CD4-positive, alpha-beta T cell treated with Interleukin-15 for 4 hours (primary cell): ENCODE results near the gene ZNF165.
"Not testable (repeated sequence)": the region's sequence is repeated elsewhere in the genome, so short reads cannot be mapped to it uniquely, and the experiment has no call there.

ENCODE experiments used
- DNase-seq: peaks from one replicate; pipeline ENCODE4 v3.0.0-alpha.2; 2020; ENCODE audit warnings: low spot score

The ZNF165 gene

DNA sequence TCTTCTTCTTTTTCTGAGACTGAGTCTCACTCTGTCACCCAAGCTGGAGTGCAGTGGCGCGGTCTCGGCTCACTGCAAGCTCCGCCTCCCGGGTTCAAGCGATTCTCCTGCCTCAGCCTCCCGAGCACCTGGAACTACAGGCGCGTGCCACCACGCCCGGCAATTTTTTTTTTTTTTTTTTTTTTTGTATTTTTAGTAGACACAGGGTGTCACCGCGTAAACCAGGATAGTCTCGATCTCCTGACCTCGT, at the start of gene ZNF165:
ZNF165 (plus strand) TSS at position 188 of the 250 bp plus-strand sequence. CDS start 4,913 bp downstream, outside the sequence.
- DNase-seq, result not testable (repeated sequence)

DNA sequence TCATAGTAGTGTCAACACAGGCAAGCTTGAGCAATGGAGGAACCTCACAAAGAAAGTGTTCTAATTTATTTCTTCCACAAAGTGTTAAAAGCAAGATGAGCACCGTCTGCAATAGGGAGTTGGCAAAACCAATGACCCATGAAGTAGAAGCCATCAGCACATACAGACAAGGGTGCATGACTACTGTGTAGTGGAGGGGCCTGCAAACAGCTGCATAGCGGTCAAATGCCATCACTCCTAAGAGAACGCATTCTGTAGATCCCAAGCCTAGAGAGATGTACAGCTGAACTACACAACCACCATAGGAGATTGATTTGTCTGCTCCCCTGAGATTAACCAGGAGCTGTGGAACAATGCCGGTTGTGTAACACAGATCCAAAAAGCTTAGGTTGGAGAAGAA, 26.8 kb upstream of the ZNF165 start:
- DNase-seq, result no peak

DNA sequence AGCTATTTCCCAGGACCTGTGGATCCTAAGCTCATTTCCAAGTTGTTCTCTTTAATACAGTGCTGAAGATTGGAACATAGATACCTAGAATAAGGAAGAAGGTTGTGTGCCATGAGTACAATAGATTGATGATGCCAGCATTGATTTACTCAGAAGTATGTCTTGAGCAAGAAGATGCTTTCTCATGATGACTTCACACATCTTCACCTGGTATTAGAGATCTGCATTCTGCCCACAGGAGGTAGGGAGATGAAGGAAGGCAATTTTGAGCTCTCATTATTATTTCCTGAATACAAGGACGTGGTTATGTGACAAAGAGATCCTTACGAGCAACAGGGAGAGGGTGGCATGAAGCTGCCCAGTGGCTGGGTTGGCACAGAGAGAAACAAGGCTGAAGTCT, 20.0 kb upstream of the ZNF165 start:
- DNase-seq, result no peak

DNA sequence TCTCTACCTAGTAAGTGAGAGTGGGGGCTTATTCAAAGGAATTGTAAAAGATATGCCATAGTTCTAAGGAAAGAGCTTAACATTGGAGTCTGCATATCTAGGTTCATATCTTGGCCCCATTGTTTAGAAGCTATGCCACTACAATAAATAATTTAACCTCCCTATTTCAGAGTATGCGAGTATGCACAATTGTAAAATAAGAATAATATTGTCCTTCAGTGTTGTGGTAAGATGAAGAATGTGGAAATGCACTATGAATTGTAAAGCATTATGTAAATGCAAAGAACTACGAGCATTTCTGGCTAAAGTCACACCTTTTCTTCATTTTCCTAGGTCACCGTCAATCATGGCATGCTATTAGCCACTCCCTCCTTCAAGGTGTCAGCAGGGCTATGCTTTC, 16.1 kb upstream of the ZNF165 start:
- no peak for DNase-seq

DNA sequence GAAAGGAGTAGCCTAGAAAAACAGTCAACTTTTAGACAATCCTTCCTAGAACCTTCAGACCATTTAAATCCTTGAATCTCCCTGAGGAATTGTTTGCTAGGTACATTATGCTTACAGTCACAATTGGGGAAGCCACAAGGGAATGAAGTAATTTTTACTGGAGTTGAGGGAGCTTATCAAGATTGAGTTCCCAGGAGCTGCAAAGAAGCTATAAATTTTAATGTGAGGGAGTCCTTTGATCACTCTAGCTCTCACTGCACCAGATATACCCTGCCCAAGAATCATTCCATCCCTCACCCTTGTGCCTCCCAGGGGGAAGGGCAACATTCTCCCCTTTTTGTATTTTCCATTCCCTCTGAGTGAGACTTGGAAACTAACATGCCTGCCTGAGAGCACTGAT, 12.3 kb upstream of the ZNF165 start:
- DNase-seq, result no peak

DNA sequence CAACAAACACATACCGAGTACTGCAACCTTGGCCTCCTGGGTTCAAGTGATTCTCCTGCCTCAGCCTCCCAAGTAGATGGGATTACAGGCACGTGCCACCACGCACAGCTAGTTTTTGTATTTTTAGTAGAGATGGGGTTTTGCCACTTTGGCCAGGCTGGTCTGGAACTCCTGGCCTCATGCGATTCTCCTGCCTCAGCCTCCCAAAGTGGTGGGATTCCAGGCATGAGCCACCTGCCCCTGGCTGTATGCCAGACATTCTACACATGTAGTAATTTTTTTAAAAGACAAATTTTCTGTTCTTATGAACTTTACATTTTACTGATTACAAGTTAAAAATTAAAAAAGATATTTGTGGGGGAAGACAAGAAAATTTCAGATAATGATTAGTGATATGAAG, 9.4 kb upstream of the ZNF165 start:
- DNase-seq, result not testable (repeated sequence)

DNA sequence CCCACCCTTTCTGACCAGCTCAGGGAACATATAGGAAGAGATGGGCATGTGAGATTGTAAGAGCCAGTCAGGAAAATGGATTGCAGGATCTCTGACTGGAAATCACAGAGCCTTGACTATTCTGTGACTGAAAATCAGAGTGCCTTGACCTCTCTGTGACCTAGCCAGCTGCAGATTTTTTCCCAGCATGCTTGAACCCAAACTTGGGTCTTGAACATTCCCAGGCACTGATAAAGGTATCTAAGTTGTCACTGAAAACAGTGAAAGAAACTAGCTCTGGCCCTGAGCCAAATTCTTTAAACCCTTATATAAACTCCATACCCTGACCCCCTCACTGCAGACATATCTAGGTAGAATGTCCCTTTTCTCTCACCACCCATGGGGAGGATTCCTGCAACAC, 2.3 kb upstream of the ZNF165 start:
- no peak for DNase-seq

DNA sequence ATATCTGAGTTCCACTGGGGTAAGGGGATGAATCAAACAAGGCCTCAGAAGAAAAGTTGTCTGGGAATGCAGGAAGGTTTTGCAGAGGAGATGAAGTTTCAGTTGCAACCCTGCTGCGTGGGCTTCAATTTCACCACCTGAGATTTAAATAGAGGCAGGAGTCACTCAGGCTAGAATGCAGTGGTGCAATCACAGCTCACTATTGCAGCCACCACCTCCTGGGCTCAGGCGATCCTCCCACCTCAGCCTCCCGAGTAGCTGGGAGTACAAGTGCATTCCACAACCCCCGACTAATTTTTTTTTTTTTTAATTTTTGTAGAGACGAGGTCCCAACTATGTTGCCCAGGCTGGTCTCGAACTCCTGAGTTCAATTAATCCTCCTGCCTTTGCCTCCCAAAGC, 1.5 kb upstream of the ZNF165 start:
- no peak for DNase-seq

DNA sequence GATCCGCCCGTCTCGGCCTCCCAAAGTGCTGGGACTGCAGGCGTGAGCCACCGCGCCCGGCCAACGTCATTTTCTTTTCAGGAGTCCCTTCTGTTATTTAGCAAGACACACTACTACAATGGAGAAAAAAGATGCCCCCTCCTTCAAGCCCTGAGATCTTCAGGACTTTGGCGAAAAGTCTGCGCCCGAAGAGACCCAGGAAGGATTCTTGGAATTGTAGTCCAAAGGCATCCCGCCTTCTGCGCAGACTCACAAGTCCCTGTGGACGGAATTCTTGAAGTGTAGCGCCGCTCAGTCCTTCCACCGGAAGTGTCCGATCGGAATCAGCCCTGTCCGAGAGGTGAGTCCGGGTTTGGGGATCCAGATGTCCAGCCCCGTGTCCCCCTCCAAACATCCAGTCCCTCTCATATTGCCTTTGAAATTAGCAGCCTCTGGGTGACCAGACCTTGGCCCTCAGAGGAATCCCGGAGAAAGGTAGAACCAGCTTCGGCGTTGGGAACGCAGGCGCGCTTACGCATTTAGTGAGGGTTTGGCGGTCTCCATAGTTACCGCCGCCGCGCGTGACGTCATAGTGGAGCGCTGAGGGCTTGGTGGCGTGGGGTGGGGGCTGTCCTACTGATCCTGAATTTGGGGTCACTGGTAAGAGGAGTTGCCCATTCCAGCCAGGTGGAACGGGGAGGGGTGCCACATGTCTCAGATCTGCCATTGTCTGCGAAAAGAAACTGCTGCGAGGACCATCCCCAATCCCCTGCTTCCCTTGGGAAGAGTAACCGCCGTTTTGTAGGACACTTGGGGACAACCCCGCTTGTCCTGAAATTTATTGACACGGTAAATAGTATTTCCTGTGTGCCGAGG, 490 bp downstream of the ZNF165 start:
- DNase-seq, result peak; percentile 95

DNA sequence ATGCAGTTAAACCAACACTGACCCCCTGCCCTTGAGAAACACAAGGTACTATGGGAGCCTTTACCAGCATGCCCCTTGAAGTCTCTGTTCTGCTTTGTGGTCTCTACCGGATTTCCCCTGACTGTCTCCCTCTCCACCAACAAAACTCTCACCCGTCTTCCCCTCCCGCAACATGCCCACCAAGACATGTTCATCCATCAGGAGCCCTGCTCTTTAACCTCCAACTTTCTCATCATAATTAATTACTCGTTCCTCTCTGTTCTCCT, 1.1 kb downstream of the ZNF165 start:
- peak; percentile 27 for DNase-seq

DNA sequence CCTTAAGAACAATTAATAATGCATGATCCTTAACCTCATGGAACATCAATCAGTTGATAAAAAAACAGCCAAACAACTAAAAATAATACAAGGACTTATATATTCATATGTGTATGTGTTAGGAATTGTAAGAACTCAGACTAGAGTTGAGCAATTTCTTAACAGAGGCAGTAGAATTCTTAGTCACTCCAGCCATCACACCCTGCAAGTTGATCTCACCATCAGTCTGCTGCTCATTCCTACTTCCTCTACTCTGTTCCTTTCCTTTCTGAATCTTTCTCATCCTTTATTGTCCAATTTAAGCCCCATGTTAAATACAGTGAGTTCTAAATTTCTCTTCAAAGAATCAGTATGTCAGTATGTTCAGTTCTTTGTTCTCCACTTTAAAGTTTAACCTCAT, 2.6 kb downstream of the ZNF165 start:
- DNase-seq, result no peak

DNA sequence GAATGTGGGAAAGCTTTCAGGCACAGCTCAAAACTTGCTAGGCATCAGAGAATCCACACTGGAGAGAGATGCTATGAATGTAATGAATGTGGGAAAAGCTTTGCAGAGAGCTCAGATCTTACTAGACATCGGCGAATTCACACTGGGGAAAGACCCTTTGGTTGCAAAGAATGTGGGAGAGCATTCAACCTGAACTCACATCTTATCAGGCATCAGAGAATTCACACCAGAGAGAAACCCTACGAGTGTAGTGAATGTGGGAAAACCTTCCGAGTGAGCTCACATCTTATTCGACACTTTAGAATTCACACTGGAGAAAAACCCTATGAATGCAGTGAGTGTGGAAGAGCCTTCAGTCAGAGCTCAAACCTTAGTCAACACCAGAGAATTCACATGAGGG, 8.7 kb downstream of the ZNF165 start:
- no peak for DNase-seq

DNA sequence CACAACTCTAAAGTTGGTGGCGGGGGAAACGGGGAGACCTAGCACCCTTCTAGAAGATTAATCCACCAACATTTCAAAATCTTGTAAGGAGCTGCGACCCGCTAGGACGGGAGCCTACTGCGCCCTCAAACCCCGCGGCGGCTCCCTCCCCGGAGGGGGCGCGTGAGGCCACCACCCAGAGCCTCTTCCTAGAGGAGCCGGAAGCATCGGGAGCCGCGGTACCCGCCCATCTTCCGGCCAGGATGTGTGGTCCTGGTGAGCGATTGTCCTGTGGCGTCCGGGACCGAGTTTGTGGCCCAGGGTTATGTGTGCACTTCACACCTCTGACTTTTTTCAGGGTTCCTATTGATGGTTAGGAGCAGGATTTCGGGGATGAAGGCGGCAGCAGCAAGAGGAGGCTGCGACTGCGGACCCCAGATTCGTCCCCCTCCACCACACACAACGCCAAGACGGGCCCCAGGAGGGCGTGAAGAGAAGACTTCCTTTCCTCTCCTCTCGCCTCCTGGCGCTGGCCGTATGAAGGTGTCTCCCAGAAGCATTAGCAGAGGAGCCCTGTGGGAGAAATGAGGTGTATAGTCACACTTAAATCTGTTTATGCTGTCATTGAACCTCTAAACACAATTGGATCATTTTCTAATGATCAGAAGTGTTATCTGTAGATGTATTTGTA, 10.7 kb downstream of the ZNF165 start:
- DNase-seq, result no peak

DNA sequence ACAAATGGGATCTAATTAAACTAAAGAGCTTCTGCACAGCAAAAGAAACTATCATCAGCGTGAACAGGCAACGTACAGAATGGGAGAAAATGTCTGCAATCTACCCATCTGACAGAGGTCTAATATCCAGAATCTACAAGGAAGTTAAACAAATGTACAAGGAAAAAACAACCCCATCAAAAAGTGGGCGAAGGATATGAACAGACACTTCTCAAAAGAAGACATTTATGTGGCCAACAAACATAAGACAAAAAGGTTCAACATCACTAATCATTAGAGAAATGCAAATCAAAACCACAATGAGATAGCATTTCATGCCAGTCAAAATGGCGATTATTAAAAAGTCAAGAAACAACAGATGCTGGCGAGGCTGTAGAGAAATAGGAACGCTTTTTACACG, 21.9 kb downstream of the ZNF165 start:
- DNase-seq, result not testable (repeated sequence)

DNA sequence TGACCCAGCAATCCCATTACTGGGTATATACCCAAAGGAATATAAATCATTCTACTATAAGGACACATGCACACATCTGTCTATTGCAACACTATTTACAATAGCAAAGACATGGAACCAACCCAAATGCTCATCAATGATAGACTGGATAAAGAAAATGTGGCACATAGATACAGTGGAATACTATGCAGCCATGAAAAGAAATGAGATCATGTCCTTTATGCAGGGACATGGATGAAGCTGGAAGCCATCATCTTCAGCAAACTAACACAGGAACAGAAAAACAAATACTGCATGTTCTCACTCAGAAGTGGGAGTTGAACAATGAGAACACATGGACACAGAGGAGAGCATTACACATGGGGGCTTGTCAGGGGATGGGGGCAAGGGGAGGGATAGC, 22.3 kb downstream of the ZNF165 start:
- not testable (repeated sequence) for DNase-seq

DNA sequence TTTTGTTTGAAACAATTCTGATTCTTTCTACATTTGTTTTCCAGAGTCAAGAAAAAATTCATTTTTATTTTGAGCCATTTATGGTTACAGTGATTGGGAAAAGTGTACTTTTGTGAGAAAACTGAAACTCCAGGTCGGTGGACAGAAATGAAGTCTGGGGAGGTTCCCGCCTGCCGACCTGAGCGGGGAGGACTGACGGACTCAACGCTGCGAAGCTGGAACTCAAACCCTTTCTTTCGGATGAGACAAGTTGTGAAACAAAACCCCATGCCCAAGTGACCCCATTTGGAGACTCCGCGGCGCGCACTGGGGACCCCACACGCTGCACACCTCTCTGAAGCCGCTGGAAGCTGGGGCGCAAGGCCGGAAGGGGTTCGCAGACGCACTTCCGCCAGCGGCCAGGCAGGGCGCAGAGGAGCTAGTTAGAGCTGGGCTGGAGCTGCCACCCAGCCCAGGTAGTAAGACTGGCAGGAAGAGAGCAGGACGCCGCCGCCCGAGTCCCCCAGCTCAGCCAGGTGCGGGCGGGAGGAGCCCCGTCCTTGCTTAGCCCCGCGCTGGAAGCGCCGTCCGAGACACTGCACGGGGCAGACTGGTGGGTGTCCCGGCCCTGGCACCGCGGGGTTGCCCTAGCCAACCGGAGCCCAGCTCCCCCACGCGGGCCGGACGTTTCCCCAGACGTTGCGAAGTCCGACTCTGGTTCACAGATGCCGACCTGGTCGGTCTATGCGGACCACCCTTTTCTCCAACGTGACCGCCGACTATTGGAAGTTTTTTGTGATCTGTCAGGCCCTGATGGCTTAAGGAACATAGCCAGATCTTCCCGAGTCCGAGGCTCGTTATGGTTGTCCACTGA, 24.2 kb downstream of the ZNF165 start:
- DNase-seq, result peak; percentile 84

DNA sequence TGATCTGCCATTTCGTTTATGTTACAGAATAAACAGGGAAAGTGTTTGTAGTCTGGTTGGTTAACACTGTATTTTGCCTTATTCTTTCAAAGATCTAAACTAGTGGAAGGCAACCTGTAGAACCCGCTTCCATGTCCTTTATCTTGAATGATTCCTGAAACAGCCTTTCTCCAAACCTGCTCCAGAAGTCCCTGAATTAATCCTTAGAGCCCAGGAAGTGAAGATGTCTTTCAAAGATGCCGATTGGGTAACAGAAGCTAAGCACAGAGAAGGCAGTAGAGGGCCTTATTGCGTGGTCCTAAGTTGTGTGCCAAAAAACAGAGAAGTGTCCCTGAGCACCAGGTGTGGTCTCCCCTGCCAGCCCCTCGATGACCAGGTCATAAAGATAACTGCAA, 24.9 kb downstream of the ZNF165 start:
- DNase-seq, result no peak

DNA sequence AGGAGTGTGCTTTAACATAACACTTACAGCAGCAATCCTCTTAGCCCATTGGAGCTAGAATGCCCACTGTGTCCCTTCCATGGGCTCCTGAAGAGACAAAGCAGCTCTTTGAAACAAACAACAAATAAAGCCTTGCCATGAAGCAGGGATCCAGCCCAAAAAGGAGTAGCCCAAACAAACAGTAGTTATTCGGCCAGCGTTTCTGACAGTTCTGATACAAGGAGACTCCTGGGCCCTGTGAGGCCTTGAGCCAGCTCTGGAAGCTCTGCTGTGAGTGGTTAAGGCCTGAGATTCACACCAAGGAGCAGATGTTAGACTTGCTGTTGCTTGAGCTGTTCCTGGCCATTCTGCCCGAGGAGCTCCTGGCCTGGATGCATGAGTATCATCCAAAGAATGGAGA, 27.1 kb downstream of the ZNF165 start:
- DNase-seq, result no peak

DNA sequence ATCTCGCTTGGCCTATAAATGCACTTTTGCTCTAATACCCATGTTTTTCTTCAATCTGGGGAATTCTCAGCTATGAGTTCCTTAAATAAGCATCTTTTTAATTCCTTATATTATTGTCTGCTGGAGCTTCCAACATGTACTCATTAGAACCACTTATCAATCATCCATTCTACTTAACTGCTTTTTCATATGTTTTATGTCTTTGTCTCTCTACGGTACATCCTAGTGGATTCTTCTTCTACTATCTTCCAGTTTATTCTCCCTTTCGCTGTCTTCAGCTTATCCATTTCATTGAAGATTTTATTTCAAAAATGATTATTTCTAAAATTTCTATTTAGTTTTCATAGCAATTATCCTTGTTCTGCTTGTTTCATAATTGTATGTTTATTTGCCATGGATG, 31.6 kb downstream of the ZNF165 start:
- DNase-seq, result no peak

DNA sequence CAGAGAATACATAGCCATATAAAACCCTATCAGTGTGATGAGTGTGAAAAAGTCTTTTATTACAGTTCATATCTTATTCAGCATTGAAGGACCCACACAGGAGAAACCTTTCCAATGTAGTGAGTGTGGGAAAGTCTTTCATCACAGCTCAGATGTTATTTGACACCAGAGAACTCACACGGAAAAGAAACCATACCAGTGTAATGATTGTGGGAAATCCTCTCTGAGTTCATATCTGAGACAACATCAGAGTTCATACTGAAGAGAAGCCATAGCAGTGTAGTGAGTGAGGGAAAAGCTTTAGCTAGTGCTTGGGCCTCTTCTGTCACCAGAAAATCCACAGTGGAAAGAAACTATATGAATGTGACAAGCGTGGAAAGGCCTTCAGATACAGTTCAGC, 35.4 kb downstream of the ZNF165 start:
- no peak for DNase-seq

DNA sequence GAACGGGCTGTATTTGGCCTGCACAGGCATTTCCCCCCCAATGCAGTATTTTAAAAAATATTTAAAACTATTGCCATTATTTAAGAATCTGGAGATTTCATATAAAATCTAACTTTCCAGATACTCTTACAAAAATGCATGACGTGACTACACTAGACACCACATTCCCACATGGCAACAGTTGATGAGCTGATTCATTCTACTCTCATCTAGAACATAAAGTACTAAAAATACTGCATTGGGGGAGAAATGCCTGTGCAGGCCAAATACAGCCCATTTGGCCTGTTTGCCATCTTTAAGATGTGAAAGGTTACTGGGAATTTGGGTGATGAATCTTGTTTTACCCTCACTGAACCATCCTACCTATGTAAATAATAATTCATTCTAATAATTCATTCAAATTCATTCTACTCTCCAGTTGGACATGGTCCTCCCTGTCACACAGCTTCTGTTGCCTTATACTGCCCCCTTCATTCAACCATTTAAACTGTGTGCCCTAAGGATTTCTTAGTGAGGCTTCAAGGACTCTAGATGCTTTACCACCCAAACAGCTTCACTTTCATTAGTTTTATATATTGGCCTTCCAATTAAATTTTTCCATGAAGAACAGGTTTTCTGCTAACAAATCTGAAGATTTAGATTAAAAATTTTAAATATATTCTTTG, 37.1 kb downstream of the ZNF165 start:
- DNase-seq, result no peak

DNA sequence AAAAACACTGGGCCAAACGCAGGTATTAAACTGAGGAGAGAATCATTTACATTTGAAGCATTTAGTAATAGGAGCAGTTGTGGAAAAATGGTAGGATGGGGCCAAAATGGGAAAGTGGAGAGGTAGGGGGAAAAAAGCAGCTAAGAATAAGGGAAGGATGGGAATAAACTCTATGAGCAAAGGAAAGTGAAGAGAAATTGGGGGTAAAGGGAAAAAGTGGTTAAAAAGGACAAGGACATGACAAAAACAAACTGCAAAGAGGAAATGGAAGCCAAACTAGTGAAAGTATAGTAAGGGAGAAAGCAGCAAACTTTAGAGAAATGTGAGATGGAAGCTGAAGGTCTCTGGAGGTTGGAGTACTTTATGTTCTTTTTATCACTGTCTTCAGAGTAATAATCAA, 37.8 kb downstream of the ZNF165 start:
- DNase-seq, result no peak

DNA sequence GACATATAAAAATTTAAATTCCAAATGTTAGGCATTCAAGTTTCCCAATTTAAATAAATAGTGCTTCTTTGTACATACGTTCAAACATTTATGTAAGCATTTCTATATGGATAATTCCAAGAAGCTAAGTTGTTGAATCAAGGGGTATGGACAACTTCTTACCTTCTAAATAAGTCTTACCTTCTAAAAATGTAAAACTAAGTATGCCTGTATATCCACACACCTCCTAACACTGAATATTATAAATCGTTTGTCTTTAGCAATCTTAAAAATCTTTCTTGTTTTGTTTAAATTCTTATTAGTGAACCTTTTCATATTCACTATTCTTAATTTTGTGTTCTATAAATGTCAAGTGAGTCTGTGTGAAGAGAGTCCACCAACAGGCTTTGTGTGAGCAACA, 41.5 kb downstream of the ZNF165 start:
- no peak for DNase-seq
